CD4-positive, alpha-beta T cell (primary cell): ENCODE measurements around the gene PCDH20. TPM values are rescaled to one million over a fixed set of nuclear protein-coding genes. Genes with fewer than 3 reads are reported as not detected.
"Not testable (repeated sequence)": the region's sequence is repeated elsewhere in the genome, so short reads cannot be mapped to it uniquely, and the experiment has no call there.

Source experiments
- ATAC-seq: fragments of 200-7000 bp; cut with Tn5 transposase; one replicate; pipeline ENCODE4 v1.10.0; 2022; ENCODE audit warnings: mild to moderate bottlenecking; ENCODE audit not compliant: poor library complexity
- CTCF ChIA-PET: fragments of 350-600 bp; sonication (Branson Sonifier 250); formaldehyde crosslinking; loops from one replicate; lab custom pipeline; 2021; ENCODE audit warnings: antibody characterized with exemption, inconsistent platforms; lab: Charles Lee
- POLR2A ChIA-PET: fragments of 350-600 bp; sonication (Branson Sonifier 250); formaldehyde crosslinking; loops from one replicate; lab custom pipeline; 2021; ENCODE audit warnings: antibody characterized with exemption, inconsistent platforms; lab: Charles Lee
- DNase-seq, 14 experiments: peaks; one replicate each; pipeline ENCODE4 v3.0.0-alpha.2; 2013 to 2020; ENCODE audit warnings: mixed read lengths in 2 of 14
- H3K27ac ChIP-seq, 2 donors: one replicate each; pipeline versions ENCODE4 v1.5.1 to v1.7.0; 2013; ENCODE audit warnings: low read length in 2 of 2, low read depth in 1 of 2, mild to moderate bottlenecking in 1 of 2
- H3K27me3 ChIP-seq, 2 experiments: 1 replicate in 1 of 2; 2 replicates in 1 of 2; pipeline versions ENCODE4 v1.6.1 to v1.7.0; 2013; ENCODE audit warnings: low read length in 2 of 2, control low read depth in 1 of 2, mild to moderate bottlenecking in 1 of 2, moderate library complexity in 1 of 2; ENCODE audit not compliant: insufficient read depth in 2 of 2, control insufficient read depth in 1 of 2
- H3K36me3 ChIP-seq: one replicate; pipeline ENCODE4 v1.6.1; 2013; ENCODE audit warnings: low read length, control low read depth; ENCODE audit not compliant: insufficient read depth
- H3K4me1 ChIP-seq: one replicate; pipeline ENCODE4 v1.6.1; 2013; ENCODE audit warnings: low read length, control low read depth; ENCODE audit not compliant: insufficient read depth
- H3K4me3 ChIP-seq: one replicate; pipeline ENCODE4 v1.5.1; 2013; ENCODE audit warnings: mild to moderate bottlenecking, low read length, moderate library complexity
- H3K9me3 ChIP-seq, 2 experiments: 1 replicate in 1 of 2; 2 replicates in 1 of 2; pipeline versions ENCODE4 v1.6.1 to v1.7.0; 2013; ENCODE audit warnings: low read length in 2 of 2, mild to moderate bottlenecking in 2 of 2, control low read depth in 1 of 2, moderate library complexity in 1 of 2; ENCODE audit not compliant: control insufficient read depth in 1 of 2, insufficient read depth in 1 of 2
- H3K27ac Mint-ChIP-seq: one replicate; pipeline ENCODE4 v1.8.0; 2020; ENCODE audit warnings: mixed read lengths
- H3K27me3 Mint-ChIP-seq: one replicate; pipeline ENCODE4 v1.8.0; 2021; ENCODE audit warnings: mixed read lengths
- H3K36me3 Mint-ChIP-seq: one replicate; pipeline ENCODE4 v1.8.0; 2021; ENCODE audit warnings: low read depth, mixed read lengths
- H3K4me1 Mint-ChIP-seq: one replicate; pipeline ENCODE4 v1.8.0; 2021; ENCODE audit warnings: low read depth, mixed read lengths
- H3K4me3 Mint-ChIP-seq: one replicate; pipeline ENCODE4 v1.8.0; 2020; ENCODE audit warnings: mild to moderate bottlenecking, mixed read lengths
- H3K9me3 Mint-ChIP-seq: one replicate; pipeline ENCODE4 v1.8.0; 2020; ENCODE audit warnings: mixed read lengths
- intact Hi-C, 2 experiments: fragments of 100-400 bp; cut with DNase I in 1 of 2; cut with micrococcal nuclease in 1 of 2; formaldehyde crosslinking; loops; one replicate each; pipeline versions ENCODE4 v1.15.1 to v1.9.0; 2023 to 2025; cut with DNase I, micrococcal nuclease
- total RNA-seq, 174 experiments: library from RNA in 2 of 174; stranded (reverse) in 2 of 174; gene quantifications; one replicate each; pipeline ENCODE4 v1.2.3 and lab custom pipeline; 2021 to 2026
- TF ChIP-seq, protein P1 (sequence below): fragments of 200-600 bp; IDR thresholded peaks from one replicate; pipeline ENCODE4 v1.8.0; 2022; ENCODE audit warnings: antibody characterized with exemption, mild to moderate bottlenecking

Gene PCDH20
- total RNA-seq, 2 experiments from 2014 or later, result not detected

DNA sequence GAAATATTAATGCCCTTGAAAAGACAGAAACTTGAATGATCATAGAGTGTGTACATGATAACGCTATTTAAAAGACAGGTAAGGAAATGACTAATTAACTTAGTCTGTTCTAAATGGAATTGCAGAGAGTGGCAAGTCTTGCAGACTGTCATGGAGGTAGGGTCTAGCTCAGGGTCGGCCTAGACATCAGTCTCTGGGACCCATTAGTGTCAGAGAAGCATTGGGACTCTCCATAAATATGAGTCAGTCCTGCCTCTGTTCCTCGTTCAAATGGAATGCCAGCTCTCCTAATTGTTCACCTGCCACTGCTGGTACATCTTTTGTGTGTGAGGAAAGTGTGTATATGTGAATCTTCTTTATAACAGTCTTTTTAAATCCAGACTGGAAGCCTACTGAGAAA is 28.0 kb downstream of the PCDH20 start:
- ATAC-seq, result no peak
- no peaks in the 10 kb centered on the region for H3K9me3 Mint-ChIP-seq
- H3K36me3 ChIP-seq, result no peaks in the 10 kb centered on the region
- intact Hi-C loops, result no loop called here
- no peaks in the 10 kb centered on the region for H3K36me3 Mint-ChIP-seq
- H3K27ac ChIP-seq, result no peak overlapping the region
- no peak overlapping the region for H3K4me3 Mint-ChIP-seq
- no peaks in the 10 kb centered on the region for H3K4me1 Mint-ChIP-seq
- H3K4me3 ChIP-seq, result no peak overlapping the region
- no peaks in the 10 kb centered on the region for H3K4me1 ChIP-seq
- no peaks in the 10 kb centered on the region for H3K9me3 ChIP-seq
- POLR2A ChIA-PET, result no interaction called here
- H3K27ac Mint-ChIP-seq, result no peak overlapping the region
- CTCF ChIA-PET, result no interaction called here
- no peak for DNase-seq
- H3K27me3 Mint-ChIP-seq, result no peaks in the 10 kb centered on the region
- H3K27me3 ChIP-seq, result no peaks in the 10 kb centered on the region
- TF ChIP-seq, protein P1, sequence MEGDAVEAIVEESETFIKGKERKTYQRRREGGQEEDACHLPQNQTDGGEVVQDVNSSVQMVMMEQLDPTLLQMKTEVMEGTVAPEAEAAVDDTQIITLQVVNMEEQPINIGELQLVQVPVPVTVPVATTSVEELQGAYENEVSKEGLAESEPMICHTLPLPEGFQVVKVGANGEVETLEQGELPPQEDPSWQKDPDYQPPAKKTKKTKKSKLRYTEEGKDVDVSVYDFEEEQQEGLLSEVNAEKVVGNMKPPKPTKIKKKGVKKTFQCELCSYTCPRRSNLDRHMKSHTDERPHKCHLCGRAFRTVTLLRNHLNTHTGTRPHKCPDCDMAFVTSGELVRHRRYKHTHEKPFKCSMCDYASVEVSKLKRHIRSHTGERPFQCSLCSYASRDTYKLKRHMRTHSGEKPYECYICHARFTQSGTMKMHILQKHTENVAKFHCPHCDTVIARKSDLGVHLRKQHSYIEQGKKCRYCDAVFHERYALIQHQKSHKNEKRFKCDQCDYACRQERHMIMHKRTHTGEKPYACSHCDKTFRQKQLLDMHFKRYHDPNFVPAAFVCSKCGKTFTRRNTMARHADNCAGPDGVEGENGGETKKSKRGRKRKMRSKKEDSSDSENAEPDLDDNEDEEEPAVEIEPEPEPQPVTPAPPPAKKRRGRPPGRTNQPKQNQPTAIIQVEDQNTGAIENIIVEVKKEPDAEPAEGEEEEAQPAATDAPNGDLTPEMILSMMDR, result no peak

DNA sequence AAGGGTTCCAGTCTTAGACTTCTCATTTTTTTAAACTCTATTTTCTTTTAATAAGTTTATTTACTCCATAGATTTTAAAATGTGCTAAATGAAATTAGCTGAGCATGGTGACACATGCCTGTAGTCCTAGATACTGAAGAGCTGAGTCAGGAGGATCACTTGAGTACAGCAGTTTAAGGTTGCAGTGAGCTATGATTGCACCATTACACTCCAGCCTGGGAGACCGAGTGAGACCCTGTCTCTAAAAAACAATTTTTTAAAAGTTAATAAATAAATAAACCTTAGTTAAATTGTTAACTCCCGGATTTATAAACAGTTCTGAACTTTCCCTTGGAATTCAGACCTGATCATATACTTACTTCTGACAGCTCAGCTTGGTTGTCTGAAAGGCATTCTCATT is 32.5 kb downstream of the PCDH20 start:
- H3K27ac ChIP-seq, result no peak overlapping the region
- ChIA-PET POLR2A (no interaction called here), CTCF (no interaction called here)
- H3K27me3 Mint-ChIP-seq, result no peaks in the 10 kb centered on the region
- no peaks in the 10 kb centered on the region for H3K4me1 Mint-ChIP-seq
- H3K4me3 ChIP-seq, result no peak overlapping the region
- H3K27me3 ChIP-seq, result no peaks in the 10 kb centered on the region
- H3K4me1 ChIP-seq, result no peaks in the 10 kb centered on the region
- no peak overlapping the region for H3K27ac Mint-ChIP-seq
- DNase-seq, result no peak
- intact Hi-C loops, result no loop called here
- TF ChIP-seq, protein P1, result no peak
- H3K9me3 ChIP-seq, result no peaks in the 10 kb centered on the region
- H3K9me3 Mint-ChIP-seq, result no peaks in the 10 kb centered on the region
- ATAC-seq, result no peak
- no peaks in the 10 kb centered on the region for H3K36me3 Mint-ChIP-seq
- H3K4me3 Mint-ChIP-seq, result no peak overlapping the region
- H3K36me3 ChIP-seq, result no peaks in the 10 kb centered on the region

DNA sequence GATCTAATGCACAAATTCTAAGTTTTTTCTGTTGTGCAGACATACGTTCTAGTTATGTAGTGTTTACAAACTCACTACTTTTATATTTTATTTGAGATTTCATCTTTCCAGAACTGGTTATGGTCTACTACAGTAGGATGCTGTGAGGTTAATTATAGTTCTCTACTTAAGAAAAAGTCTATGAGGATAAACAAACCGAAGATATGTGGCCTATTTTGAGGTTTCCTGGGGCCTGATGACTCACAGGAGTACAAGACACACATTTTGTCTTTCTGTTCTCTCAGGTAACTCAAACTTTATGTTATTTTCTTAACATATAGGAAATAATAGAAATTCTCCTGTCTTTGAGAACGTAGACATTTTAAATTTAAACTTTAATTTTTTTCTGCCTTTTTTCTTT is 45.1 kb downstream of the PCDH20 start:
- DNase-seq (no peak), ATAC-seq (no peak)
- H3K4me3 ChIP-seq, result no peak overlapping the region
- Mint-ChIP-seq H3K4me1 (no peaks in the 10 kb centered on the region), H3K36me3 (no peaks in the 10 kb centered on the region), H3K27ac (no peak overlapping the region), H3K9me3 (no peaks in the 10 kb centered on the region), H3K27me3 (no peaks in the 10 kb centered on the region), H3K4me3 (no peak overlapping the region)
- ChIA-PET POLR2A (no interaction called here), CTCF (no interaction called here)
- intact Hi-C loops, result no loop called here
- H3K36me3 ChIP-seq, result no peaks in the 10 kb centered on the region
- H3K9me3 ChIP-seq, result peaks cover 0 to 9% of the 10 kb centered on the region in 2 experiments
- H3K27ac ChIP-seq, result no peak overlapping the region
- no peaks in the 10 kb centered on the region for H3K27me3 ChIP-seq
- H3K4me1 ChIP-seq, result no peaks in the 10 kb centered on the region
- TF ChIP-seq, protein P1, result no peak

DNA sequence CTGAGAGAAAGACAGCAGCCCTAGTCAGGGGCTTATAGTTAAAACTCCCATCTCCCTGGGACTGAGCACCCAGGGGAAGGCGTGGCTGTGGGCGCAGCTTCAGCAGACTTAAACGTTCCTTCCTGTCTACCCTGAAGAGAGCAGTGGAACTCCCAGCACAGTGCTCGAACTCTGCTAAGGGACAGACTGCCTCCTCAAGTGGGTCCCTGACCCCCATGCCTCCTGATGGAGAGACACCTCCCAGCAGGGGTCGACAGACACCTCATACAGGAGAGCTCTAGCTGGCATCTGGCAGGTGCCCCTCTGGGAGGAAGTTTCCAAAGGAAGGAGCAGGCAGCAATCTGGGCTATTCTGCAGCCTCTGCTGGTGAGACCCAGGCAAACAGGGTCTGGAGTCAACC is 51.0 kb downstream of the PCDH20 start:
- H3K4me3 Mint-ChIP-seq, H3K4me1 Mint-ChIP-seq, H3K9me3 Mint-ChIP-seq, CTCF ChIA-PET, intact Hi-C loops, H3K36me3 Mint-ChIP-seq, H3K27ac Mint-ChIP-seq, H3K4me1 ChIP-seq, H3K27me3 Mint-ChIP-seq, POLR2A ChIA-PET, DNase-seq, H3K27ac ChIP-seq, ATAC-seq, H3K36me3 ChIP-seq, H3K27me3 ChIP-seq, H3K4me3 ChIP-seq: not testable (repeated sequence)
- peaks cover 0 to 15% of the 10 kb centered on the region in 2 experiments for H3K9me3 ChIP-seq
